HEK293 (cell line): Measurements from ENCODE around the gene GAK.

Experiments
- CTCF ChIA-PET: fragments of 350-600 bp; formaldehyde crosslinking; extraction: SDS; loops from one replicate; lab custom pipeline; 2021; ENCODE audit warnings: antibody characterized with exemption; lab: Yijun Ruan, JAX
- POLR2A ChIA-PET: fragments of 300-600 bp; formaldehyde crosslinking; extraction: SDS; loops from one replicate; lab custom pipeline; 2020; ENCODE audit warnings: antibody characterized with exemption, inconsistent platforms; lab: Yijun Ruan, JAX
- H3K27ac ChIP-seq: fragments of 200-500 bp; sonication (Bioruptor generic); 2 replicates; pipeline ENCODE4 v1.5.1; 2014; ENCODE audit warnings: low read depth, low read length, control low read depth, inconsistent platforms; ENCODE audit errors: extremely low read depth
- H3K36me3 ChIP-seq, 2 experiments: fragments of 200-500 bp in 1 of 2; sonication (Bioruptor generic) in 1 of 2; 1 replicate in 1 of 2; 2 replicates in 1 of 2; pipeline ENCODE4 v1.5.1; 2014 to 2017; ENCODE audit warnings: inconsistent platforms in 2 of 2, low read length in 2 of 2; ENCODE audit not compliant: control insufficient read depth in 2 of 2, insufficient read depth in 1 of 2
- H3K4me1 ChIP-seq: fragments of 200-500 bp; sonication (Bioruptor generic); 2 replicates; pipeline ENCODE4 v1.5.1; 2014; ENCODE audit warnings: mild to moderate bottlenecking, low read length, inconsistent platforms; ENCODE audit not compliant: control insufficient read depth, insufficient read depth
- H3K4me3 ChIP-seq: 2 replicates; pipeline ENCODE4 v1.5.1; 2011; ENCODE audit warnings: low read depth, mild to moderate bottlenecking, control low read depth, low read length, moderate library complexity
- H3K9me3 ChIP-seq: fragments of 200-500 bp; sonication (Bioruptor generic); 2 replicates; pipeline ENCODE4 v1.5.1; 2014; ENCODE audit warnings: low read depth, low read length, inconsistent platforms; ENCODE audit not compliant: control insufficient read depth, insufficient read depth
- KLF17 ChIP-seq: fragments of 450-650 bp; formaldehyde crosslinking; IDR thresholded peaks from 2 replicates; pipeline ENCODE4 v1.5.1; 2016; ENCODE audit warnings: missing biosample characterization, missing genetic modification characterization
- YY1 ChIP-seq: fragments of 450-650 bp; formaldehyde crosslinking; IDR thresholded peaks from 2 replicates; pipeline ENCODE4 v1.5.1; 2018; ENCODE audit warnings: missing biosample characterization, missing genetic modification characterization
- ZBTB10 ChIP-seq: fragments of 450-650 bp; formaldehyde crosslinking; IDR thresholded peaks from 2 replicates; pipeline ENCODE4 v1.5.1; 2016; ENCODE audit warnings: missing biosample characterization, missing genetic modification characterization
- ZBTB20 ChIP-seq: fragments of 450-650 bp; formaldehyde crosslinking; IDR thresholded peaks from 2 replicates; pipeline ENCODE4 v1.5.1; 2016; ENCODE audit warnings: missing biosample characterization, missing genetic modification characterization
- ZNF19 ChIP-seq: fragments of 450-650 bp; formaldehyde crosslinking; IDR thresholded peaks from 2 replicates; pipeline ENCODE4; 2016; ENCODE audit warnings: missing biosample characterization, missing genetic modification characterization, low read depth
- ZNF221 ChIP-seq: fragments of 450-650 bp; formaldehyde crosslinking; IDR thresholded peaks from 2 replicates; pipeline ENCODE4 v1.5.1; 2017; ENCODE audit warnings: missing biosample characterization, missing genetic modification characterization, borderline replicate concordance
- ZNF223 ChIP-seq: fragments of 450-650 bp; formaldehyde crosslinking; IDR thresholded peaks from 2 replicates; pipeline ENCODE4 v1.5.1; 2016; ENCODE audit warnings: missing biosample characterization, missing genetic modification characterization
- ZNF394 ChIP-seq: fragments of 450-650 bp; formaldehyde crosslinking; IDR thresholded peaks from 2 replicates; pipeline ENCODE4 v1.5.1; 2016; ENCODE audit warnings: missing biosample characterization, missing genetic modification characterization, mild to moderate bottlenecking, moderate library complexity, borderline replicate concordance
- ZNF426 ChIP-seq: fragments of 450-650 bp; formaldehyde crosslinking; IDR thresholded peaks from 2 replicates; pipeline ENCODE4 v1.5.1; 2017; ENCODE audit warnings: missing biosample characterization, missing genetic modification characterization, mild to moderate bottlenecking, inconsistent platforms, moderate library complexity
- ZNF449 ChIP-seq: fragments of 450-650 bp; formaldehyde crosslinking; IDR thresholded peaks from 2 replicates; pipeline ENCODE4 v1.5.1; 2017; ENCODE audit warnings: missing biosample characterization, mild to moderate bottlenecking, missing genetic modification characterization, moderate library complexity
- ZNF549 ChIP-seq: fragments of 450-650 bp; IDR thresholded peaks from 2 replicates; pipeline ENCODE4 v1.5.1; 2018; ENCODE audit warnings: missing biosample characterization, missing genetic modification characterization, mild to moderate bottlenecking, inconsistent platforms, moderate library complexity
- ZNF555 ChIP-seq: fragments of 450-650 bp; formaldehyde crosslinking; conservative IDR thresholded peaks from 2 replicates; pipeline ENCODE4 v1.5.1; 2017; ENCODE audit warnings: missing biosample characterization, mild to moderate bottlenecking, missing genetic modification characterization, inconsistent platforms
- ZNF623 ChIP-seq: fragments of 450-650 bp; formaldehyde crosslinking; IDR thresholded peaks from 2 replicates; pipeline ENCODE4 v1.5.1; 2016; ENCODE audit warnings: missing biosample characterization, missing genetic modification characterization
- ZNF76 ChIP-seq: fragments of 450-650 bp; formaldehyde crosslinking; IDR thresholded peaks from 2 replicates; pipeline ENCODE4; 2016; ENCODE audit warnings: low read depth, missing biosample characterization, missing genetic modification characterization, borderline replicate concordance
- ZNF768 ChIP-seq: fragments of 450-650 bp; formaldehyde crosslinking; IDR thresholded peaks from 2 replicates; pipeline ENCODE4 v1.5.1; 2018; ENCODE audit warnings: missing biosample characterization, mild to moderate bottlenecking, missing genetic modification characterization
- ZNF785 ChIP-seq: fragments of 450-650 bp; formaldehyde crosslinking; IDR thresholded peaks from 2 replicates; pipeline ENCODE4 v1.5.1; 2016; ENCODE audit warnings: missing biosample characterization, missing genetic modification characterization
- ZXDB ChIP-seq: fragments of 450-650 bp; formaldehyde crosslinking; IDR thresholded peaks from 2 replicates; pipeline ENCODE4 v1.5.1; 2016; ENCODE audit warnings: missing biosample characterization, missing genetic modification characterization
- TF ChIP-seq, protein P1 (sequence below): fragments of 450-650 bp; formaldehyde crosslinking; IDR thresholded peaks from 2 replicates; pipeline ENCODE4 v1.5.1; 2017; ENCODE audit warnings: missing biosample characterization, missing genetic modification characterization
- TF ChIP-seq, protein P2 (sequence below): fragments of 450-650 bp; formaldehyde crosslinking; IDR thresholded peaks from 2 replicates; pipeline ENCODE4 v1.5.0; 2017; ENCODE audit warnings: missing biosample characterization, missing genetic modification characterization, borderline replicate concordance

The GAK gene

DNA sequence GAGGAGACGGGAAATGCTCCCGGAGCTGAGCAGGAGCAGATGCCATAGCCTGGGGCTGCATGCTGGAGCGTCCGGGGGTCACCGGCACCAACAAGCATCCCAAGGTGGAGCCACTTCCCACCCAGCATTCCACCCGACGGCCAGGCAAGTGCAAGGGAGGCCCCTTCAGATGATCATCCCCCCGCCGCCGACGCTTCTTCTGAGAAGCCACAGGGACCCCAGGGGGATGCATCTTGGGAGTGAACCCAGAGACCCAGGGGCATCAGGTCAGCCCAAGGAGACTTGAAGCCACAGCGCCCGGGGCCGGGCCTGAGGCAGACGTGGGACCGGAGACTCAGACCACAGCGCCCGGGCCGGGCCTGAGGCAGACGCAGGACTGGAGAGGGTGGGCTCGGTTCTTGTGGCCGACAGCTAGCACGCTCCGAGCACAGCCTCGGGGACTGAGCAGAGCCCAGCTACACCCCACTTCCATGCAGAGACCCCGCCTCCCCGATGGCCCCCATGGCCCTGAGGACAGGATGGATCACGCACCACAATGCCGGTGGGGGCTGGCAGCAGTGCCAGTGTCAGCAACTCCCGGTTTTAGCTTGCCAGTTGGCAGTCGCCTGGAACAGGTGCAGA is 73.2 kb downstream of the GAK start:
- H3K4me1 ChIP-seq: no peaks in the 10 kb centered on the region
- H3K36me3 ChIP-seq: peaks cover 3 to 61% of the 10 kb centered on the region in 2 experiments; a peak in 2 of 3 replicates
- ChIA-PET POLR2A (no interaction called here), CTCF (no interaction called here)
- H3K27ac ChIP-seq: no peak overlapping the region
- TF ChIP-seq YY1 (tag by site-specific recombination) (no peak), ZNF768 (tag by site-specific recombination) (no peak), ZXDB (tag by site-specific recombination) (no peak)
- TF ChIP-seq, protein P1, sequence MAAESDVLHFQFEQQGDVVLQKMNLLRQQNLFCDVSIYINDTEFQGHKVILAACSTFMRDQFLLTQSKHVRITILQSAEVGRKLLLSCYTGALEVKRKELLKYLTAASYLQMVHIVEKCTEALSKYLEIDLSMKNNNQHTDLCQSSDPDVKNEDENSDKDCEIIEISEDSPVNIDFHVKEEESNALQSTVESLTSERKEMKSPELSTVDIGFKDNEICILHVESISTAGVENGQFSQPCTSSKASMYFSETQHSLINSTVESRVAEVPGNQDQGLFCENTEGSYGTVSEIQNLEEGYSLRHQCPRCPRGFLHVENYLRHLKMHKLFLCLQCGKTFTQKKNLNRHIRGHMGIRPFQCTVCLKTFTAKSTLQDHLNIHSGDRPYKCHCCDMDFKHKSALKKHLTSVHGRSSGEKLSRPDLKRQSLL (tag by site-specific recombination): no peak
- TF ChIP-seq, all 188 proteins: peak for 0
- Histone ChIP-seq H3K4me3 (no peak overlapping the region), H3K9me3 (no peaks in the 10 kb centered on the region)

DNA sequence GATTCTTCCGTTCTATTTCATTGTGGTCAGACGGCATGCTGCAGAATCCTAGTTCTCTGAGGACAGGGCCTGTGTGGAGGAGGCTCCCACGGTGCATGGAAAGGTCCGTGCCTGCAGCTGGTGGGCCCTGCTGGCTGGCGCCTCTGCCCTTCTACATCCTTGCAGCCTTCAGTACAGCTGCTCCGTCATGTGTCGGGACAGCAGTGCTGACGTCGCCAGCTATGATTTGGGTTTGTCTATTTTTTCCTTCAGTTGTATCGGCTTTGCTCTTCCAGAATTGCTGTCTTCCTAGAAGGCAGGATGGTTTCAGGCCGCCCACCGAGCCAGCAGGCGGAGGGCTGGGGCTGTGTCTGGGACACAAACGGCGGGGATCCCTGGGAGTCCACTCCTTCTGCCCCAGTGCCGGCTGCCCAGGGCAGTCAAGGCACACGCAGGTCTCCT is 74.1 kb downstream of the GAK start:
- Histone ChIP-seq H3K27ac (no peak overlapping the region), H3K9me3 (no peaks in the 10 kb centered on the region), H3K36me3 (peaks cover 3 to 57% of the 10 kb centered on the region in 2 experiments; a peak in 2 of 3 replicates), H3K4me3 (no peak overlapping the region), H3K4me1 (no peaks in the 10 kb centered on the region)
- TF ChIP-seq ZNF449 (tag by site-specific recombination) (no peak), ZNF623 (tag by site-specific recombination) (no peak), ZNF426 (tag by site-specific recombination) (no peak), ZNF785 (tag by site-specific recombination) (no peak), ZBTB10 (tag by site-specific recombination) (no peak), ZXDB (tag by site-specific recombination) (no peak)
- POLR2A ChIA-PET: no interaction called here
- CTCF ChIA-PET: no interaction called here

GRCh38 chr4:857461-857860 is 74.7 kb downstream of the GAK start:
- no peak overlapping the region for H3K4me3 ChIP-seq
- no peaks in the 10 kb centered on the region for H3K4me1 ChIP-seq
- peaks cover 3 to 52% of the 10 kb centered on the region in 2 experiments; a peak in 2 of 3 replicates for H3K36me3 ChIP-seq
- TF ChIP-seq ZNF223 (no peak), KLF17 (tag by site-specific recombination) (no peak), ZNF549 (tag by site-specific recombination) (no peak), ZNF394 (tag by site-specific recombination) (no peak), ZNF555 (tag by site-specific recombination) (no peak), ZNF19 (tag by site-specific recombination) (no peak), ZNF221 (tag by site-specific recombination) (no peak), ZBTB20 (tag by site-specific recombination) (no peak), ZNF76 (tag by site-specific recombination) (no peak)
- TF ChIP-seq, protein P2, sequence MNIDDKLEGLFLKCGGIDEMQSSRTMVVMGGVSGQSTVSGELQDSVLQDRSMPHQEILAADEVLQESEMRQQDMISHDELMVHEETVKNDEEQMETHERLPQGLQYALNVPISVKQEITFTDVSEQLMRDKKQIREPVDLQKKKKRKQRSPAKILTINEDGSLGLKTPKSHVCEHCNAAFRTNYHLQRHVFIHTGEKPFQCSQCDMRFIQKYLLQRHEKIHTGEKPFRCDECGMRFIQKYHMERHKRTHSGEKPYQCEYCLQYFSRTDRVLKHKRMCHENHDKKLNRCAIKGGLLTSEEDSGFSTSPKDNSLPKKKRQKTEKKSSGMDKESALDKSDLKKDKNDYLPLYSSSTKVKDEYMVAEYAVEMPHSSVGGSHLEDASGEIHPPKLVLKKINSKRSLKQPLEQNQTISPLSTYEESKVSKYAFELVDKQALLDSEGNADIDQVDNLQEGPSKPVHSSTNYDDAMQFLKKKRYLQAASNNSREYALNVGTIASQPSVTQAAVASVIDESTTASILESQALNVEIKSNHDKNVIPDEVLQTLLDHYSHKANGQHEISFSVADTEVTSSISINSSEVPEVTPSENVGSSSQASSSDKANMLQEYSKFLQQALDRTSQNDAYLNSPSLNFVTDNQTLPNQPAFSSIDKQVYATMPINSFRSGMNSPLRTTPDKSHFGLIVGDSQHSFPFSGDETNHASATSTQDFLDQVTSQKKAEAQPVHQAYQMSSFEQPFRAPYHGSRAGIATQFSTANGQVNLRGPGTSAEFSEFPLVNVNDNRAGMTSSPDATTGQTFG (tag by site-specific recombination): no peak
- H3K9me3 ChIP-seq: no peaks in the 10 kb centered on the region
- H3K27ac ChIP-seq: no peak overlapping the region
- ChIA-PET CTCF (no interaction called here), POLR2A (no interaction called here)
